HCT116 (cell line): ENCODE data around the gene TMEM271. TPM values are rescaled to one million over a fixed set of nuclear protein-coding genes. Genes with fewer than 3 reads are reported as not detected.

Experiments
- ATAC-seq: fragments of 200-7000 bp; cut with Tn5 transposase; 2 replicates; pipeline ENCODE4 v1.9.1; 2020; ENCODE audit warnings: mild to moderate bottlenecking, moderate library complexity
- BruUV-seq: library from RNA; stranded (reverse); fragments of 400-500 nt; replicated peaks from 2 replicates; lab custom pipeline; 2021; lab: Mats Ljungman, UMichigan
- CTCF ChIA-PET: fragments of 300-600 bp; sonication (Branson Sonifier 250); formaldehyde crosslinking; loops from one replicate; lab custom pipeline; 2021; ENCODE audit warnings: antibody characterized with exemption; lab: Charles Lee
- POLR2A ChIA-PET: fragments of 300-600, 350-600 bp; sonication (Branson Sonifier 250); formaldehyde crosslinking; loops from one replicate; lab custom pipeline; 2021; ENCODE audit warnings: antibody characterized with exemption; lab: Charles Lee
- RAD21 ChIA-PET, 2 experiments: fragments of 300-600 bp; sonication (Branson Sonifier 250); formaldehyde crosslinking; loops; one replicate each; lab custom pipeline; 2023; ENCODE audit warnings: low total read pairs in 2 of 2; ENCODE audit not compliant: uncharacterized antibody in 2 of 2, unreplicated experiment in 2 of 2, low non-redundant PET in 1 of 2; lab: Charles Lee
- DNase-seq: peaks from one replicate; pipeline ENCODE4 v3.0.0-alpha.2; 2010; ENCODE audit warnings: low read depth, low spot score
- H2AFZ ChIP-seq: fragments of 200-600 bp; shearing (Covaris generic), sonication (generic); 2 replicates; pipeline ENCODE4 v1.6.1; 2017; ENCODE audit warnings: low read depth, mixed run types, mixed read lengths, antibody characterized with exemption, low read length; ENCODE audit not compliant: poor library complexity, severe bottlenecking
- H3K27ac ChIP-seq: 2 replicates; pipeline ENCODE4 v1.5.1; 2012; ENCODE audit warnings: low read depth, low read length
- H3K27me3 ChIP-seq: fragments of 200-600 bp; sonication (generic); 2 replicates; pipeline ENCODE4 v1.6.1; 2016; ENCODE audit warnings: mixed run types, low read length, mixed read lengths; ENCODE audit not compliant: insufficient read depth
- H3K36me3 ChIP-seq, 2 experiments: fragments of 200-500 bp in 1 of 2; fragments of 200-600 bp in 1 of 2; sonication (Bioruptor generic) in 1 of 2; sonication (generic) in 1 of 2; 2 replicates each; pipeline versions ENCODE4 v1.5.1 to v1.6.1; 2014 to 2016; ENCODE audit warnings: low read length in 2 of 2, inconsistent platforms in 1 of 2, mixed read lengths in 1 of 2, mixed run types in 1 of 2; ENCODE audit not compliant: insufficient read depth in 2 of 2, control insufficient read depth in 1 of 2
- H3K4me1 ChIP-seq, 2 experiments: fragments of 200-600 bp in 1 of 2; sonication (generic) in 1 of 2; 2 replicates each; pipeline versions ENCODE4 v1.5.1 to v1.6.1; 2012 to 2017; ENCODE audit warnings: low read length in 2 of 2, inconsistent platforms in 1 of 2, mild to moderate bottlenecking in 1 of 2, mixed read lengths in 1 of 2, mixed run types in 1 of 2, moderate library complexity in 1 of 2; ENCODE audit not compliant: insufficient read depth in 2 of 2, control insufficient read depth in 1 of 2
- H3K4me2 ChIP-seq: fragments of 200-600 bp; sonication (generic); 2 replicates; pipeline ENCODE4 v1.6.1; 2017; ENCODE audit warnings: mixed run types, low read length, mixed read lengths
- H3K4me3 ChIP-seq, 2 experiments: fragments of 200-600 bp in 1 of 2; sonication (generic) in 1 of 2; replicated peaks in 1 of 2; 2 replicates each; pipeline ENCODE4 v1.5.1; 2011 to 2016; ENCODE audit warnings: low read length in 2 of 2, control low read depth in 1 of 2, low read depth in 1 of 2, mild to moderate bottlenecking in 1 of 2, mixed read lengths in 1 of 2, mixed run types in 1 of 2
- H3K79me2 ChIP-seq: fragments of 200-600 bp; sonication (generic); 2 replicates; pipeline ENCODE4 v1.6.1; 2017; ENCODE audit warnings: mild to moderate bottlenecking, mixed run types, low read length, moderate library complexity, mixed read lengths; ENCODE audit not compliant: insufficient read depth
- H3K9ac ChIP-seq: fragments of 200-600 bp; sonication (generic); 2 replicates; pipeline ENCODE4 v1.6.1; 2016; ENCODE audit warnings: low read length, mixed read lengths
- H3K9me2 ChIP-seq: fragments of 200-600 bp; sonication (generic), shearing (Covaris generic); 2 replicates; pipeline ENCODE4 v1.6.1; 2017; ENCODE audit warnings: mixed run types, mild to moderate bottlenecking, moderate library complexity; ENCODE audit not compliant: insufficient read depth
- H3K9me3 ChIP-seq, 2 experiments: fragments of 200-500 bp in 1 of 2; fragments of 200-600 bp in 1 of 2; sonication (Bioruptor generic) in 1 of 2; sonication (generic) in 1 of 2; 2 replicates each; pipeline ENCODE4 v1.6.1; 2014 to 2017; ENCODE audit warnings: low read length in 2 of 2, mixed read lengths in 2 of 2, inconsistent platforms in 1 of 2, low read depth in 1 of 2, mild to moderate bottlenecking in 1 of 2, mixed run types in 1 of 2, moderate library complexity in 1 of 2; ENCODE audit not compliant: control insufficient read depth in 1 of 2, insufficient read depth in 1 of 2
- H4K20me1 ChIP-seq: fragments of 200-600 bp; sonication (generic), shearing (Covaris generic); 2 replicates; pipeline ENCODE4 v1.6.1; 2017; ENCODE audit warnings: mixed run types, mild to moderate bottlenecking, moderate library complexity; ENCODE audit not compliant: insufficient read depth
- CBX3 ChIP-seq: IDR thresholded peaks from 2 replicates; pipeline ENCODE4 v1.6.1; 2012; ENCODE audit warnings: low read depth
- CEBPB ChIP-seq: IDR thresholded peaks from 2 replicates; pipeline ENCODE4 v1.6.1; 2012; ENCODE audit warnings: low read depth
- EGR1 ChIP-seq: IDR thresholded peaks from 2 replicates; pipeline ENCODE4 v1.6.1; 2012; ENCODE audit warnings: low read depth
- ELF1 ChIP-seq: IDR thresholded peaks from 2 replicates; pipeline ENCODE4 v1.6.1; 2012; ENCODE audit warnings: low read depth, borderline replicate concordance
- EZH2 ChIP-seq: fragments of 200-600 bp; sonication (generic); IDR thresholded peaks from 2 replicates; pipeline ENCODE4 v1.6.1; 2017; ENCODE audit warnings: antibody characterized with exemption, mixed run types
- EZH2phosphoT487 ChIP-seq: fragments of 200-600 bp; IDR thresholded peaks from 2 replicates; pipeline ENCODE4 v1.6.1; 2018; ENCODE audit warnings: antibody characterized with exemption, borderline replicate concordance
- FOSL1 ChIP-seq: IDR thresholded peaks from 2 replicates; pipeline ENCODE4 v1.6.1; 2012; ENCODE audit warnings: low read depth
- JUND ChIP-seq: IDR thresholded peaks from 2 replicates; pipeline ENCODE4 v1.6.1; 2012
- POLR2A ChIP-seq: IDR thresholded peaks from 2 replicates; pipeline ENCODE4 v1.7.0; 2011; ENCODE audit warnings: borderline replicate concordance; ENCODE audit not compliant: insufficient read depth, insufficient read length; ENCODE audit errors: extremely low read depth
- POLR2AphosphoS5 ChIP-seq: IDR thresholded peaks from 2 replicates; pipeline ENCODE4 v1.6.1; 2011; ENCODE audit warnings: mild to moderate bottlenecking, low read depth, low read length, moderate library complexity
- RAD21 ChIP-seq: IDR thresholded peaks from 2 replicates; pipeline ENCODE4 v1.6.1; 2012; ENCODE audit warnings: low read depth, mild to moderate bottlenecking
- SIN3A ChIP-seq: IDR thresholded peaks from 2 replicates; pipeline ENCODE4 v1.6.1; 2012; ENCODE audit warnings: low read depth
- SRF ChIP-seq: IDR thresholded peaks from 2 replicates; pipeline ENCODE4 v1.6.1; 2012; ENCODE audit warnings: low read depth
- YY1 ChIP-seq: IDR thresholded peaks from 2 replicates; pipeline ENCODE4 v1.6.1; 2011; ENCODE audit warnings: low read length, low read depth, moderate library complexity, mild to moderate bottlenecking; ENCODE audit not compliant: insufficient replicate concordance; ENCODE audit errors: extremely low read depth
- ZFX ChIP-seq: fragments of 450-650 bp; IDR thresholded peaks from 2 replicates; pipeline ENCODE4 v1.6.1; 2017
- ZNF274 ChIP-seq: fragments of 200-500 bp; sonication (Bioruptor generic); IDR thresholded peaks from 2 replicates; pipeline ENCODE4 v1.6.1; 2014; ENCODE audit warnings: mild to moderate bottlenecking, low read depth, low read length, inconsistent platforms
- intact Hi-C: fragments of 100-400 bp; cut with micrococcal nuclease; formaldehyde crosslinking; loops from 2 replicates; pipeline ENCODE4 v1.10.0; 2022
- total RNA-seq: library from RNA; stranded (reverse); gene quantifications from one replicate; pipeline ENCODE4 v1.2.1, GENCODE V29; 2021; ENCODE audit not compliant: unreplicated experiment
- TF ChIP-seq, protein P1 (sequence below): IDR thresholded peaks from 2 replicates; pipeline ENCODE4 v1.6.1; 2012
- TF ChIP-seq, protein P2 (sequence below): IDR thresholded peaks from 2 replicates; pipeline ENCODE4 v1.6.1; 2012; ENCODE audit warnings: low read depth
- TF ChIP-seq, protein P3 (sequence below): IDR thresholded peaks from 2 replicates; pipeline ENCODE4 v1.6.1; 2012
- TF ChIP-seq, protein P4 (sequence below): IDR thresholded peaks from 2 replicates; pipeline ENCODE4 v1.6.1; 2011; ENCODE audit warnings: mild to moderate bottlenecking, low read length, moderate library complexity; ENCODE audit not compliant: insufficient replicate concordance; ENCODE audit errors: extremely low read depth

TMEM271 gene
- total RNA-seq, 1 experiment from 2014 or later, result not detected

DNA sequence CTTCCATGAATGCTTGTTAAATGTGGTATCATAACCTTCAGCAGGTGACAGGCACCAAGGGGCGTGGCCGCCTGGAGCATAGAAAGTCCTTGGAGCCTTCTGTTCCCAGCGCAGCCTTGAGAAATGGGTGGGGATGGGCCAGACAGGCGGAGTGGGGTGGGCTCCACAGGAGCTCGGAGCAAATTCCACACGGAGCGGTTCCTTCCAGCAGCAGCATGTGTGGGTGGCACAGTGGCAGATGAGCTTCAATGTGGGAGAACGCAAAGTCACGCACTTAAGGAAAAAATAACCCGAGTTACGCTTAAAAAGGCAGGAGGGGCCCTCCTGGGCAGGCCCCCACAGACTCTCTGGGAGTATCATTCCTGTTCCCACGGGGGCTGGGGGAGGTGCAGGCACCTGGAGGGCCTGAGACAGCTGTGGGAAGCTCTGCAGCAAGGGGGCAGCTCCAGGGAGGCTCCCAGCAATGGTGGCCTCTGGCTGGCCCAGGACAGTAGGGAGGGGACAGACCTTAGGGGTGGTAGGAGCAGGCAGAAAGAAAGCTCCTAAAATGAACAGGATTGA is 15.3 kb downstream of the TMEM271 start:
- H3K4me2 ChIP-seq, result no peak overlapping the region
- H3K4me1 ChIP-seq, result no peaks in the 10 kb centered on the region
- DNase-seq (no peak), ATAC-seq (no peak)
- no peaks in the 10 kb centered on the region for H3K9me3 ChIP-seq
- BruUV-seq, result no TSS peak
- H3K27me3 ChIP-seq, result no peaks in the 10 kb centered on the region
- H4K20me1 ChIP-seq, result no peaks in the 10 kb centered on the region
- no peak overlapping the region for H3K9ac ChIP-seq
- TF ChIP-seq, protein P1, sequence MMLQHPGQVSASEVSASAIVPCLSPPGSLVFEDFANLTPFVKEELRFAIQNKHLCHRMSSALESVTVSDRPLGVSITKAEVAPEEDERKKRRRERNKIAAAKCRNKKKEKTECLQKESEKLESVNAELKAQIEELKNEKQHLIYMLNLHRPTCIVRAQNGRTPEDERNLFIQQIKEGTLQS, result no peak
- TF ChIP-seq ZNF274, result no peak
- no peak for TF ChIP-seq POLR2A
- TF ChIP-seq EZH2, result no peak
- TF ChIP-seq, protein P2, sequence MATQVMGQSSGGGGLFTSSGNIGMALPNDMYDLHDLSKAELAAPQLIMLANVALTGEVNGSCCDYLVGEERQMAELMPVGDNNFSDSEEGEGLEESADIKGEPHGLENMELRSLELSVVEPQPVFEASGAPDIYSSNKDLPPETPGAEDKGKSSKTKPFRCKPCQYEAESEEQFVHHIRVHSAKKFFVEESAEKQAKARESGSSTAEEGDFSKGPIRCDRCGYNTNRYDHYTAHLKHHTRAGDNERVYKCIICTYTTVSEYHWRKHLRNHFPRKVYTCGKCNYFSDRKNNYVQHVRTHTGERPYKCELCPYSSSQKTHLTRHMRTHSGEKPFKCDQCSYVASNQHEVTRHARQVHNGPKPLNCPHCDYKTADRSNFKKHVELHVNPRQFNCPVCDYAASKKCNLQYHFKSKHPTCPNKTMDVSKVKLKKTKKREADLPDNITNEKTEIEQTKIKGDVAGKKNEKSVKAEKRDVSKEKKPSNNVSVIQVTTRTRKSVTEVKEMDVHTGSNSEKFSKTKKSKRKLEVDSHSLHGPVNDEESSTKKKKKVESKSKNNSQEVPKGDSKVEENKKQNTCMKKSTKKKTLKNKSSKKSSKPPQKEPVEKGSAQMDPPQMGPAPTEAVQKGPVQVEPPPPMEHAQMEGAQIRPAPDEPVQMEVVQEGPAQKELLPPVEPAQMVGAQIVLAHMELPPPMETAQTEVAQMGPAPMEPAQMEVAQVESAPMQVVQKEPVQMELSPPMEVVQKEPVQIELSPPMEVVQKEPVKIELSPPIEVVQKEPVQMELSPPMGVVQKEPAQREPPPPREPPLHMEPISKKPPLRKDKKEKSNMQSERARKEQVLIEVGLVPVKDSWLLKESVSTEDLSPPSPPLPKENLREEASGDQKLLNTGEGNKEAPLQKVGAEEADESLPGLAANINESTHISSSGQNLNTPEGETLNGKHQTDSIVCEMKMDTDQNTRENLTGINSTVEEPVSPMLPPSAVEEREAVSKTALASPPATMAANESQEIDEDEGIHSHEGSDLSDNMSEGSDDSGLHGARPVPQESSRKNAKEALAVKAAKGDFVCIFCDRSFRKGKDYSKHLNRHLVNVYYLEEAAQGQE, result no peak
- TF ChIP-seq ELF1, result no peak
- TF ChIP-seq POLR2AphosphoS5, result no peak
- TF ChIP-seq, protein P3, sequence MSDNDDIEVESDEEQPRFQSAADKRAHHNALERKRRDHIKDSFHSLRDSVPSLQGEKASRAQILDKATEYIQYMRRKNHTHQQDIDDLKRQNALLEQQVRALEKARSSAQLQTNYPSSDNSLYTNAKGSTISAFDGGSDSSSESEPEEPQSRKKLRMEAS, result no peak
- no peak for TF ChIP-seq FOSL1
- no peak for TF ChIP-seq EZH2phosphoT487
- no peak for TF ChIP-seq CBX3
- no peak for TF ChIP-seq EGR1
- TF ChIP-seq ZFX, result no peak
- TF ChIP-seq RAD21, result no peak
- no peak for TF ChIP-seq SIN3A
- no peak for TF ChIP-seq JUND
- TF ChIP-seq YY1, result no peak
- TF ChIP-seq SRF, result no peak
- no peak for TF ChIP-seq CEBPB
- TF ChIP-seq, protein P4, sequence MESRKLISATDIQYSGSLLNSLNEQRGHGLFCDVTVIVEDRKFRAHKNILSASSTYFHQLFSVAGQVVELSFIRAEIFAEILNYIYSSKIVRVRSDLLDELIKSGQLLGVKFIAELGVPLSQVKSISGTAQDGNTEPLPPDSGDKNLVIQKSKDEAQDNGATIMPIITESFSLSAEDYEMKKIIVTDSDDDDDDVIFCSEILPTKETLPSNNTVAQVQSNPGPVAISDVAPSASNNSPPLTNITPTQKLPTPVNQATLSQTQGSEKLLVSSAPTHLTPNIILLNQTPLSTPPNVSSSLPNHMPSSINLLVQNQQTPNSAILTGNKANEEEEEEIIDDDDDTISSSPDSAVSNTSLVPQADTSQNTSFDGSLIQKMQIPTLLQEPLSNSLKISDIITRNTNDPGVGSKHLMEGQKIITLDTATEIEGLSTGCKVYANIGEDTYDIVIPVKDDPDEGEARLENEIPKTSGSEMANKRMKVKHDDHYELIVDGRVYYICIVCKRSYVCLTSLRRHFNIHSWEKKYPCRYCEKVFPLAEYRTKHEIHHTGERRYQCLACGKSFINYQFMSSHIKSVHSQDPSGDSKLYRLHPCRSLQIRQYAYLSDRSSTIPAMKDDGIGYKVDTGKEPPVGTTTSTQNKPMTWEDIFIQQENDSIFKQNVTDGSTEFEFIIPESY, result no peak
- H2AFZ ChIP-seq, result no peak overlapping the region
- ChIA-PET CTCF (no interaction called here), RAD21 (no interaction called here), POLR2A (no interaction called here)
- no peaks in the 10 kb centered on the region for H3K79me2 ChIP-seq
- H3K36me3 ChIP-seq, result no peaks in the 10 kb centered on the region
- H3K9me2 ChIP-seq, result no peaks in the 10 kb centered on the region
- no peak overlapping the region for H3K27ac ChIP-seq
- intact Hi-C loops, result no loop called here
- no peak overlapping the region for H3K4me3 ChIP-seq
